Measurements from ENCODE around the gene PFAS. TPM values are rescaled to one million over a fixed set of nuclear protein-coding genes. Genes with fewer than 3 reads are reported as not detected.

The PFAS gene
- total RNA-seq, 1 experiment from 2014 or later, result 44.1 TPM

GRCh38 chr17:8237886-8238285 lies 11.2 kb upstream of the PFAS start:
- no peak for TF ChIP-seq CTCF (IDR thresholded peaks at IDR 0.05; ENCODE audit: insufficient read depth in 1 of 2, low read depth in 1 of 2, low read length in 1 of 2, severe bottlenecking in 1 of 2, unreplicated experiment in 1 of 2)
- ChIA-PET CTCF (no interaction called here), POLR2A (no interaction called here)
- Mint-ChIP-seq H3K27me3 (ENCODE audit: insufficient read depth, unreplicated experiment) (no peaks in the 10 kb centered on the region), H3K27ac (ENCODE audit: unreplicated experiment) (no peak overlapping the region), H3K36me3 (ENCODE audit: insufficient read depth, unreplicated experiment) (no peaks in the 10 kb centered on the region), H3K4me1 (ENCODE audit: low read depth, unreplicated experiment) (no peaks in the 10 kb centered on the region), H3K9me3 (ENCODE audit: unreplicated experiment) (no peaks in the 10 kb centered on the region), H3K4me3 (ENCODE audit: unreplicated experiment) (no peak overlapping the region)
- no peaks in the 10 kb centered on the region for H3K36me3 ChIP-seq (ENCODE audit: control insufficient read depth, insufficient read depth, low read length)
- no peaks in the 10 kb centered on the region for H3K4me1 ChIP-seq
- H3K9me3 ChIP-seq, result no peaks in the 10 kb centered on the region
- no peak overlapping the region for H3K4me3 ChIP-seq (ENCODE audit: low read depth, low read length)
- DNase-seq, result no peak
- BruUV-seq (replicated peaks), result no TSS peak
- no peaks in the 10 kb centered on the region for H3K27me3 ChIP-seq (replicated peaks; ENCODE audit: control insufficient read depth, insufficient read depth, low read length)
- intact Hi-C loops (cut with micrococcal nuclease; ENCODE audit: unreplicated experiment), result no loop called here

DNA sequence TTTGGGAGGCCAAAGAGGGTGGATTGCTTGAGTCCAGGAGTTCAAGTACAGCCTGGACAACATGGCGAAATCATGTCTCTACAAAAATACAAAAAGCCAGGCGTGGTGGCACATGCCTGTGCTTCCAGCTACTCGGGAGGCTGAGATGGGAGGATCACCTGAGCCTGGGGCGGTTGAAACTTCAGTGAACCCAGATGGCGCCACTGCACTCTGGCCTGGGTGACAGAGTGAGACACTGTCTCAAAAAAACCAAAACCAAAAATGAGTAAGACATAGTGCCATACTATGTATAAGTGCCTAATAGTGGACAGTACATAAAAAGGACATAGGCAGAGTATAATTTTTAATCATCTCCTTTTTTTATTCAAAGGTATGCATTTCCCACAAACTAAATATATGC lies 5.3 kb upstream of the PFAS start:
- no peaks in the 10 kb centered on the region for H3K9me3 ChIP-seq
- DNase-seq, result no peak
- Mint-ChIP-seq H3K9me3 (ENCODE audit: unreplicated experiment) (no peaks in the 10 kb centered on the region), H3K36me3 (ENCODE audit: insufficient read depth, unreplicated experiment) (peaks cover 18% of the 10 kb centered on the region), H3K4me1 (ENCODE audit: low read depth, unreplicated experiment) (no peaks in the 10 kb centered on the region), H3K4me3 (ENCODE audit: unreplicated experiment) (no peak overlapping the region), H3K27ac (ENCODE audit: unreplicated experiment) (no peak overlapping the region), H3K27me3 (ENCODE audit: insufficient read depth, unreplicated experiment) (no peaks in the 10 kb centered on the region)
- intact Hi-C loops (cut with micrococcal nuclease; ENCODE audit: unreplicated experiment), result no loop called here
- no TSS peak for BruUV-seq (replicated peaks)
- no peak for TF ChIP-seq CTCF (IDR thresholded peaks at IDR 0.05; ENCODE audit: insufficient read depth in 1 of 2, low read depth in 1 of 2, low read length in 1 of 2, severe bottlenecking in 1 of 2, unreplicated experiment in 1 of 2)
- H3K27me3 ChIP-seq (replicated peaks; ENCODE audit: control insufficient read depth, insufficient read depth, low read length), result no peaks in the 10 kb centered on the region
- ChIA-PET POLR2A (no interaction called here), CTCF (no interaction called here)
- H3K4me3 ChIP-seq (ENCODE audit: low read depth, low read length), result no peak overlapping the region
- H3K36me3 ChIP-seq (ENCODE audit: control insufficient read depth, insufficient read depth, low read length), result no peaks in the 10 kb centered on the region
- H3K4me1 ChIP-seq, result no peaks in the 10 kb centered on the region

GRCh38 chr17:8244768-8245167 lies 4.3 kb upstream of the PFAS start:
- H3K36me3 Mint-ChIP-seq (ENCODE audit: insufficient read depth, unreplicated experiment), result peaks cover 26% of the 10 kb centered on the region
- ChIA-PET POLR2A (no interaction called here), CTCF (no interaction called here)
- no peak overlapping the region for H3K27ac Mint-ChIP-seq (ENCODE audit: unreplicated experiment)
- H3K27me3 Mint-ChIP-seq (ENCODE audit: insufficient read depth, unreplicated experiment), result no peaks in the 10 kb centered on the region
- H3K36me3 ChIP-seq (ENCODE audit: control insufficient read depth, insufficient read depth, low read length), result no peaks in the 10 kb centered on the region
- H3K4me3 Mint-ChIP-seq (ENCODE audit: unreplicated experiment), result no peak overlapping the region
- H3K9me3 Mint-ChIP-seq (ENCODE audit: unreplicated experiment), result no peaks in the 10 kb centered on the region
- intact Hi-C loops (cut with micrococcal nuclease; ENCODE audit: unreplicated experiment), result no loop called here
- no TSS peak for BruUV-seq (replicated peaks)
- no peaks in the 10 kb centered on the region for H3K9me3 ChIP-seq
- H3K4me1 ChIP-seq, result no peaks in the 10 kb centered on the region
- no peaks in the 10 kb centered on the region for H3K27me3 ChIP-seq (replicated peaks; ENCODE audit: control insufficient read depth, insufficient read depth, low read length)
- no peak overlapping the region for H3K4me3 ChIP-seq (ENCODE audit: low read depth, low read length)
- DNase-seq, result no peak
- TF ChIP-seq CTCF (IDR thresholded peaks at IDR 0.05; ENCODE audit: insufficient read depth in 1 of 2, low read depth in 1 of 2, low read length in 1 of 2, severe bottlenecking in 1 of 2, unreplicated experiment in 1 of 2), result no peak
- H3K4me1 Mint-ChIP-seq (ENCODE audit: low read depth, unreplicated experiment), result no peaks in the 10 kb centered on the region

Data from Caco-2 (cell line).